Keratinocyte (primary cell): ENCODE measurements around the gene KRTAP10-8. TPM values are rescaled to one million over a fixed set of nuclear protein-coding genes. Genes with fewer than 3 reads are reported as not detected.

Experiments used
- DNase-seq: peaks from one replicate; pipeline ENCODE4 v3.0.0-alpha.2; 2011; ENCODE audit warnings: low read depth, missing footprints, low spot score
- FAIRE-seq: peaks from 2 replicates; lab custom pipeline; 2011; peaks lifted over from hg19 to GRCh38; lab: Jason Lieb, UNC
- H2AFZ ChIP-seq: 2 replicates; pipeline ENCODE4 v1.6.0; 2012; ENCODE audit warnings: low read length, control low read depth, inconsistent platforms; ENCODE audit not compliant: control insufficient read depth
- H3K27ac ChIP-seq: 2 replicates; pipeline ENCODE4 v1.5.1; 2011; ENCODE audit warnings: low read length; ENCODE audit not compliant: control insufficient read depth, insufficient read depth
- H3K27me3 ChIP-seq: 3 replicates; pipeline ENCODE4 v1.6.0; 2011; ENCODE audit warnings: low read length; ENCODE audit not compliant: control insufficient read depth, insufficient read depth; ENCODE audit errors: extremely low read depth
- H3K36me3 ChIP-seq, 2 experiments: 2 replicates in 1 of 2; 3 replicates in 1 of 2; pipeline ENCODE4 v1.5.1; 2011; ENCODE audit warnings: low read length in 2 of 2, mild to moderate bottlenecking in 1 of 2; ENCODE audit not compliant: control insufficient read depth in 2 of 2, insufficient read depth in 2 of 2; ENCODE audit errors: extremely low read depth in 1 of 2
- H3K4me1 ChIP-seq: 3 replicates; pipeline ENCODE4 v1.5.1; 2011; ENCODE audit warnings: low read length; ENCODE audit not compliant: control insufficient read depth, insufficient read depth; ENCODE audit errors: extremely low read depth
- H3K4me2 ChIP-seq: 3 replicates; pipeline ENCODE4 v1.6.0; 2011; ENCODE audit warnings: low read depth, low read length; ENCODE audit not compliant: control insufficient read depth, insufficient read depth; ENCODE audit errors: extremely low read depth
- H3K4me3 ChIP-seq, 3 experiments: fragments of 200-600 bp in 1 of 3; sonication (generic) in 1 of 3; 2 replicates in 2 of 3; 3 replicates in 1 of 3; pipeline ENCODE4 v1.5.1; 2011 to 2016; ENCODE audit warnings: low read length in 3 of 3, mild to moderate bottlenecking in 3 of 3, control low read depth in 2 of 3, inconsistent platforms in 1 of 3, low read depth in 1 of 3, mixed read lengths in 1 of 3, mixed run types in 1 of 3, moderate library complexity in 1 of 3; ENCODE audit not compliant: control insufficient read depth in 2 of 3, insufficient read depth in 2 of 3; ENCODE audit errors: extremely low read depth in 1 of 3
- H3K79me2 ChIP-seq: 2 replicates; pipeline ENCODE4 v1.6.0; 2012; ENCODE audit warnings: low read length; ENCODE audit not compliant: control insufficient read depth, insufficient read depth
- H3K9ac ChIP-seq: 3 replicates; pipeline ENCODE4 v1.6.0; 2011; ENCODE audit warnings: low read length; ENCODE audit not compliant: control insufficient read depth, insufficient read depth; ENCODE audit errors: extremely low read depth
- H3K9me1 ChIP-seq: 3 replicates; pipeline ENCODE4 v1.6.0; 2011; ENCODE audit warnings: low read length; ENCODE audit not compliant: control insufficient read depth, insufficient read depth; ENCODE audit errors: extremely low read depth
- H3K9me3 ChIP-seq: 2 replicates; pipeline ENCODE4 v1.5.1; 2012; ENCODE audit warnings: low read depth, low read length; ENCODE audit not compliant: control insufficient read depth
- H4K20me1 ChIP-seq: 3 replicates; pipeline ENCODE4 v1.6.0; 2011; ENCODE audit warnings: low read length; ENCODE audit not compliant: control insufficient read depth, insufficient read depth; ENCODE audit errors: extremely low read depth
- CTCF ChIP-seq, 3 experiments: IDR thresholded peaks in 1 of 3; conservative IDR thresholded peaks in 1 of 3; optimal IDR thresholded peaks in 1 of 3; 2 replicates in 2 of 3; 3 replicates in 1 of 3; pipeline versions ENCODE3 to v1.5.1; 2011; ENCODE audit warnings: low read length in 3 of 3, mild to moderate bottlenecking in 3 of 3, moderate library complexity in 2 of 3, control low read depth in 1 of 3, inconsistent platforms in 1 of 3; ENCODE audit not compliant: insufficient read depth in 2 of 3; ENCODE audit errors: extremely low read depth in 1 of 3
- EZH2 ChIP-seq: IDR thresholded peaks from one replicate; pipeline ENCODE4 v1.6.1; 2012; ENCODE audit warnings: inconsistent platforms, mild to moderate bottlenecking, low read length, moderate library complexity
- dilution Hi-C: fragments of 300-500 bp; cut with MboI; formaldehyde crosslinking; loops from one replicate; pipeline ENCODE4 v1.7.0; 2020; ENCODE audit warnings: low sequenced_read_pairs; ENCODE audit not compliant: extremely low pct_ligation_motif_present
- polyA plus RNA-seq, 5 experiments: library from polyadenylated mRNA; depleted of rRNA in 3 of 5; stranded (reverse) in 3 of 5; stranded (forward) in 1 of 5; unstranded in 1 of 5; fragments of >200 nt; gene quantifications; 1 replicate in 1 of 5; 2 replicates in 3 of 5; 3 replicates in 1 of 5; pipeline versions ENCODE4 v1.2.1 to v1.2.3, GENCODE V29; 2011 to 2012; ENCODE audit warnings: missing spikeins in 2 of 5, low read depth in 1 of 5, low replicate concordance in 1 of 5

KRTAP10-8 gene
- polyA plus RNA-seq, 1 donor (not counting 4 experiments of a cell fraction or from before 2014, with no cell fraction given) = not detected

- Histone ChIP-seq H3K4me2 (no peak overlapping the region), H3K36me3 (no peaks in the 10 kb centered on the region), H3K4me1 (peaks cover 7% of the 10 kb centered on the region), H4K20me1 (no peaks in the 10 kb centered on the region), H3K9ac (no peak overlapping the region), H2AFZ (no peak overlapping the region), H3K9me1 (no peaks in the 10 kb centered on the region), H3K27me3 (peaks cover 19% of the 10 kb centered on the region), H3K27ac (no peak overlapping the region), H3K4me3 (no peak overlapping the region), H3K9me3 (peaks cover 7% of the 10 kb centered on the region), H3K79me2 (no peaks in the 10 kb centered on the region)
- no peak for FAIRE-seq
- TF ChIP-seq EZH2 (no peak), CTCF (optimal IDR thresholded peaks at IDR 0.05 in 1 of 3, IDR thresholded peaks at IDR 0.05 in 1 of 3, conservative IDR thresholded peaks at IDR 0.05 in 1 of 3; ENCODE audit: extremely low read depth in 1 of 3, insufficient read depth in 2 of 3, low read length in 3 of 3) (no peak)
- dilution Hi-C loops = no loop called here
- DNase-seq = no peak
These were observed 1.7 kb downstream of the KRTAP10-8 start for GRCh38 chr21:44613386-44614155.

- Histone ChIP-seq H3K9me3 (peaks cover 7% of the 10 kb centered on the region), H2AFZ (no peak overlapping the region), H3K9ac (no peak overlapping the region), H3K79me2 (no peaks in the 10 kb centered on the region), H3K36me3 (no peaks in the 10 kb centered on the region), H3K4me1 (peaks cover 7% of the 10 kb centered on the region), H3K27me3 (peaks cover 19% of the 10 kb centered on the region), H3K4me3 (no peak overlapping the region), H4K20me1 (no peaks in the 10 kb centered on the region), H3K4me2 (no peak overlapping the region), H3K27ac (no peak overlapping the region), H3K9me1 (no peaks in the 10 kb centered on the region)
- no peak for FAIRE-seq
- DNase-seq = no peak
- TF ChIP-seq CTCF (optimal IDR thresholded peaks at IDR 0.05 in 1 of 3, IDR thresholded peaks at IDR 0.05 in 1 of 3, conservative IDR thresholded peaks at IDR 0.05 in 1 of 3; ENCODE audit: extremely low read depth in 1 of 3, insufficient read depth in 2 of 3, low read length in 3 of 3) (no peak), EZH2 (no peak)
- dilution Hi-C loops = no loop called here
These were observed 2.3 kb downstream of the KRTAP10-8 start for GRCh38 chr21:44614161-44614631.
